GM19324 (cell line): ENCODE measurements around the gene SPTBN1.

Source experiments
- ATAC-seq: cut with Tn5 transposase; IDR thresholded peaks from one replicate; pipeline ENCODE4 v1.9.1; 2021; ENCODE audit warnings: mild to moderate bottlenecking, moderate library complexity; ENCODE audit not compliant: unreplicated experiment, low FRiP score

Gene SPTBN1

DNA sequence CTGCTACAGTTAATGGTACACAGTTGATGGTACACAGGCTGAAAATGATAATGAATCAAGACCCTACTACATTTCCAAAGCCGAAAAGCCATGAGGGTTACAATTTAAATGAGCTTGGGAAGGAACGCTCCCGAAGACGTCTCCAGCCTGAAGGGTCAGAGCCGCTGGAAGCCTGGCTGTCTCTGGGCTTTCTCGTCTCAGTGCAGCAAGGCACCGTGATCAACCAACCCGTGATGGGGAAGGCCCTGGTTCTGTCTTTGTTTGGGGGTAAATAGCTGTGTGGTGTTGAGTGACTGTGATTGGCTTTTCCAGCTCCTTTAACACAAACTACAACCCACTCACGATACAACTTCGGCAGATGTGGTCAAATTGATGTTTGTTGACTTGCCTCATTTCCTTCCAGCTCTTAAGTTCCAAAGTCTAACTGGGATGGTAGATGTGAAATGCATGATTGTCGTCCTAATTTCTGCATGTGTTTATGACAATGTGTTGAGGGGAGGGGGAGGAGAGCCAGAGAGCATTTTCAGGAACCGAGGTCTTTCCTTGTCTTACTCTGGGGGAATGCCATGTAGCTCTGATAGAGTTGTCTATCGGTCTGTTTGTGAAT, 207.4 kb downstream of the SPTBN1 start:
- ATAC-seq: no peak

DNA sequence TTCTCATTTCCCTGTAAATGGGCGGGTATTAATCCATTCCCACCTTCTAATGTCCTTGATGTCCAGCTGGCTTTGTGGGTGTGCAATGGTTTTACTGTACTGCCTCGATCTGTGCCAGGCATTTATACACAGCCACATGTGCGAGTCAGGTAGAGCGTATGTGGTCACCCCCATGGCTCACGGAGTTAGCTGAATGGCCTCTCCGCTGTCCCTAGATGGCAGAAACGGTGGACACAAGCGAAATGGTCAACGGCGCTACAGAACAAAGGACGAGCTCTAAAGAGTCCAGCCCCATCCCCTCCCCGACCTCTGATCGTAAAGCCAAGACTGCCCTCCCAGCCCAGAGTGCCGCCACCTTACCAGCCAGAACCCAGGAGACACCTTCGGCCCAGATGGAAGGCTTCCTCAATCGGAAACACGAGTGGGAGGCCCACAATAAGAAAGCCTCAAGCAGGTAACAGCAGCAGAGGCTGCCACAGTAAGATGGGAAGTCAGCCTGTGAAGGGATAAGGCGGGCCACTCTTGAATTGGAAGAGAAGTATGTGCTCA, 208.2 kb downstream of the SPTBN1 start:
- ATAC-seq: no peak

DNA sequence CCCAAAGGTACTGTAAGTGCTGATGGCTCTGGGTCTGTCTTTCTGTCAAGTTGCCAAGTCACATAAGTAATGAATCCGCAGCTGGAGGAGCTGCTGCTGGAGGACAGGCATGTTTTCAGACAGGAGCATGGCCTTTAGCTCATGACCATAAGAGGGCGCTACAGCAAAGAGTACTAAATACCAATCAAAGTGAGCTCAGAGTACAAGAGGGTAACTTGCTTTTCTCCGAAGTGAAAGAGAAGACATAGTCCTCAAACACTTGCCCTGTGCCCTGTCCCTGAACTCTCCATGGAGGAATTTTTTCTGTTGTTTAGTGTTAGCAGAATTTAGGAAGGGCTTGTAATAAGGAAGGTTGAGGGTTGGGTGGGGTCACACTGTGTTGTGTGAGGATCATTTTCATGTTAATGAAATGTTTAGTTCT, 209.3 kb downstream of the SPTBN1 start:
- no peak for ATAC-seq

DNA sequence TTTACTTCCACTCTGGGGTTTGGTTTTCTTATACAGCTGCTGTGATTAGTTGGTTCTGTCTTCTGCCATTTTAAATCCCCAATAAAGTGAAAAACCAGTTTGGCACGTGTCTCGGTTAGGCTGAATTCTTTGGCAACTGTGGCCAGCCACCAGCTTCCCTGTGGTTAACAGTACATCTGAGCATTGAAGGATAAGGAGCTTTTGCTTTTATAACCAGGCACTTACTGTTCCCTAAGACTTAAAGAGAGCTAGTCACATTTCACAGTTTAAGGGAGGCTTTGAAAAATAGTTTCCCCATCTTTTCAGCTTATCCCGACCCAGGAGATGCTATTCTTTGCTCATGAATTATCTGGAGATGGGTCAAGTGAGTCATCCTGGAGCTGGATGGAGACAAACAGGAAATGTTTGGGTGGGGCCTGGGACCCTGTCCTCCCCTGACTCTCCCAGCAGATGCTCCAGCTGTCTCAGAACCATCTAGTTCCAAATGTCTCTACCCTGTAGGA, 210.1 kb downstream of the SPTBN1 start:
- no peak for ATAC-seq

DNA sequence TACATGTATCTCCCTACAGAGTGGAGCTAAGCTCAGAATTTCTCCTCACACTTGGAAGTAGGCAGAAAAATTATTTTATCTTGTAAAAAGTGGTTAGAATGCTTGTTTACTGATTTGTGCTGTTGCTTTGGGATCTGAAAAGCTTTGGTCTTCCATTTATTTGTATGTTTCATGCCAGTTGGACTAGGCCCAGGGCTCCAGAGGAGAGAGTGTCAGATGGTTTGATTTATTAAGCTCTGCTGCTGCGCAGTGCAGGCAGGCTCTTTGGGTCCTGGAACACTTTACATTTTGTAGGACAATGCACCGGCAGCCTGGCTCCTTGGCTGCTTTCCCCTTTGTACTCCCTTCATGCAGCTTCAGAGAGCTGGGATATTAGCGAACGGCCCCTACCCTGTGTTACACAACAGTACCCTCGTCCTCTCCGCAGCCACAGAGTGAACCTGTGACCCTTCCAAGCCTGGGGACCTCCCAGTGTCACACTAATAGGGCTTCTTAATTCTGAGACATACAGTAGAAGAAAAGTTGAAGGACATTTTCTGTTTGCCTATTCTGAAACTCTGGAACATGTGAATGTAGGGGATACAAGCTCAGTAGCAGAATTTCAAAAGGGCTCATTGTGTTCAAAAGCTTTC, 210.6 kb downstream of the SPTBN1 start:
- no peak for ATAC-seq

DNA sequence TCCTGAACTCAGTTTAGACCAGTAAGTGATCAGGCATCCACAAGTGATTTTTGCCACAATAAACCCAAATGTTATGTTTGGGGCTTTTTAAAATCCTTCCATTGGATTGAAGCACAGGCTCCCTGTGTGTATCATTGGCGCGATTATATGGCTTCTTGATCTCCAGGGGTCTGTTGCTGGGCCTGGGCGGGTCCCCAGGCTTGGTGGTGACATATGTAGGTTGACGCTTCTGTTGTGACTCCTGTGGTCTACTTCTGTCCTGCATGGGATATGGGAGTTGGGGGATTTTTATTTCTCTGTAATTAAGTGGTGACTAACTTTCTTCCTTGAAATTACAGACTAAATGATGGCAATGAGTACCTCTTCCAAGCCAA, 211.1 kb downstream of the SPTBN1 start:
- no peak for ATAC-seq

DNA sequence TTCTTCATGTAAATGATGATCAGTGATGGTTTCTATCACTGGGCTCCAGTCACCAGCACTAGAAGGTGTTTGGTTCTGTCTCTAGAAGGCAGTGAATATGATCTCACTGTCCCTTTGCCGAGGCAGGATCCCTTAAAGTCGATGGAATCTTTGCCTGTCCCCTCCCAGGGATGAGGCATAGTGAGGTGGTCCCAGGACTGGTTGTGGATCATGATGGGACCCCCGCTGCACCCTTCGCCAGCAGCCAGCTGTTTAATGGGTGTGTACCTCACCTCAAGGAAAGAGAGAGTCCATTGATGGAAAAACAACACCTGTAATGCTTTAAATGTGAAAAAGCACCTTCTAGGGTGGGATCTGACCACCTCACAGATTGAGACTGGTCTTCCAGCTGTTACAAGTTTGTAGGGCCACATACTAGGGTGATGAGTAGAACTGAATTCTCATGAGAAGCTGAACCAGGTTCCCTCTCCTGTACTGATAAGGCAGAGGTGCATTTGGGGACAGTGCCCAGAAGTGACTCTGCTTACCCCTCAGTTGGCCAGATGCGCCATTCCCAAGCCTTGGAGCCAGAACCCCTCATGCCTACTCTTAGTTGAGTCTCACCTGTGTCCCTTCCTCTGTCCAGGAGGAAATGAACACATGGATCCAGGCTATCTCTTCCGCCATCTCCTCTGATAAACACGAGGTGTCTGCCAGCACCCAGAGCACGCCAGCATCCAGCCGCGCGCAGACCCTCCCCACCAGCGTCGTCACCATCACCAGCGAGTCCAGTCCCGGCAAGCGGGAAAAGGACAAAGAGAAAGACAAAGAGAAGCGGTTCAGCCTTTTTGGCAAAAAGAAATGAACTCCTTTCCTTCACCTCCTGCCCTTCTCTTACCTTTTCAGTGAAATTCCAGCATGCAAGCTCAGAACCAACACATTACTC, 211.9 kb downstream of the SPTBN1 start:
- ATAC-seq: no peak

DNA sequence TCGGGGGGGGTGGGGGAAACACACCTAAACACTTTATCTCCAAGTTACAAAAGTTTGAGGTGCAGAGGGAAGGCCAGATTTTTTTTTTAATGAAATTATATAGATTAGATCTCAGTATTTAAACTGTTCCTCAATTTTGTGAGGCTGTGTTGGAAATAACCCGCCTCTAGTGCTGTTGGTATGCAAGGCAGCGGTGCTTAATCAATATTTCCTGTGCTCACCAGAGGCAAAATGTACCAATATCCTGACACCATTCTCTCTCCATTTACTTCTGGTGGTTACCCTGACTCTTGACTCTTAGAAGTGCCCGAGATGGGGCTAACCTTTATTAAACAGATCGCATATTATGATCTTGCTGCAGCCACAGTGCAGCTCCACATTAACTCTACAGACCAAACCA, 212.6 kb downstream of the SPTBN1 start:
- ATAC-seq: no peak

DNA sequence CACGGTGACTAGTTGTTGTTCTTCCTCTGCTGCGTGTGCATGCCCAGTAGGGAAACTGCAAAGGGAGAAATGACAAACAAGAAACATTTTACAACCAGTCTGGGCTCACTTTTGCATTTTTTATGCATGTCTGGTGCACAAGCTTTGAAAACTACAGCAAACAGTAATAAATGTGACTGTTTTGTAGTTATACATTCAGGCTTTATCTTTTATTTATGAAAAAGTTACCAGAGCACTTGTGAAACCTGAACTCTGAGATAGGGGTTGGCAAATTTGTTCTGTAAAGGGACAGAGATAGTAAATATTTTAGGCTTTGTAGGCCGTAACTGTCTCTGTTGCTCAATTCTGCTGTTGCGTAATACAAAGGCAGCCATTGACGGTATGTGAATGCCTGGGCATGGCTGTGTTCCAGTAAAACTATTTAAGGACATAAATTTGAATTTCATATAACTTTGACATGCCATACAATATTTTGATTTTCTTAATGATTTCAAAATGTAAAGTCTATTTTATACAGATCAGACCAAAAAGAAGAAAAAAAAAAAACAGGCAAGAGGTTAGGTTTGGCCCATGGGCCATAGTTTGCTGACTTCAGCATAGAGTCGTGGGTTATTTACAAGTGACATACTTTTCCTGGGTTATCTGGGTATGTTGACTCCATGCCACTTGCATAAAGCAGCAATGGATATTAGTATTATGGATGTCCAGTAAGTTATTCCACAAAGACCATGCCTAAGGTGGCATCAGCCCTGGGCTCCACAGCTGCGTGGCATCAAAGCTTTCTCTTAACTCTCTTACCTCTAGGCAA, 213.8 kb downstream of the SPTBN1 start:
- no peak for ATAC-seq

DNA sequence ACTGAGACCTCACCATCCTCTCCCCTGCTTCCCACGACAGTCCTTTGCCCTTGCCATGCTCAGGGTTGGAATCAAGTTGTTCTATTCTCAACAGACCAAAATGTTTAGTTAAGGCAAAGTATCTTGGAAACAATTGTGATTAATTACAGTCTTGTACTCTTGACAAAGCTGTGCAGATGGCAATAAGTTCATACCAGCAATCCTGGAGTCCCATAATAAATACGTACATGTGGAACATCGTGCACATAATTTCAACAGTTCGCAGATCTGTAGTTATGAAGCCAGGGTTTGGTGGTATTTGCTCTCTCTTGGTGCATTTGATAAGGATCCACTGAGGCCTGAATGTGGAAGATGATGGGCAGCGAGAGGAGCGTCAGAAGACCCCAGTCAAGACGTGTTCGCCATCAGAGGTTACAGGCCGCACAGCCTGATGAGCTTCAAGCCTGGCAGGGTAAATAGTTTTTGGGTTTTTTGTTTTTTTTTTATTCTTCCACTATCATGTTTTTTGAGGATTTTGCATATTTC, 214.4 kb downstream of the SPTBN1 start:
- ATAC-seq: no peak

DNA sequence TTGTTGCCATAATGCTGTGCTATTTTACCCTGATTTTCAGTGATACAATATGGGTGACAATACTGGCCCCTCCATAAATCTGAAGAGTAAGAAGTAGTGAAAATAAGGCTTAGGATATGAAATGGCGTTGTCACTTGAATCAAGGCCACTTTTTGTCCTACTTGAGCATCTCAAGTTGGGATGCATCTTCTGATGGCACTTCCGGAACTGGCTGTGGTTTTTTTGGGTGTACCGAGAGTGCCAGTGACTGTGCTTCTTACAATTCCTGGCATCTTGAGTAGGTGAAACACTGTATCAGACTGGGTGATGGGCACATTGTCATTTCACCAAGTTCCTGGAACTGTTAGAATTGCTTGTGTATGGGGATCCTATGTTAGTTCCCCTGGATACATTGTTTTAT, 214.9 kb downstream of the SPTBN1 start:
- ATAC-seq: no peak

DNA sequence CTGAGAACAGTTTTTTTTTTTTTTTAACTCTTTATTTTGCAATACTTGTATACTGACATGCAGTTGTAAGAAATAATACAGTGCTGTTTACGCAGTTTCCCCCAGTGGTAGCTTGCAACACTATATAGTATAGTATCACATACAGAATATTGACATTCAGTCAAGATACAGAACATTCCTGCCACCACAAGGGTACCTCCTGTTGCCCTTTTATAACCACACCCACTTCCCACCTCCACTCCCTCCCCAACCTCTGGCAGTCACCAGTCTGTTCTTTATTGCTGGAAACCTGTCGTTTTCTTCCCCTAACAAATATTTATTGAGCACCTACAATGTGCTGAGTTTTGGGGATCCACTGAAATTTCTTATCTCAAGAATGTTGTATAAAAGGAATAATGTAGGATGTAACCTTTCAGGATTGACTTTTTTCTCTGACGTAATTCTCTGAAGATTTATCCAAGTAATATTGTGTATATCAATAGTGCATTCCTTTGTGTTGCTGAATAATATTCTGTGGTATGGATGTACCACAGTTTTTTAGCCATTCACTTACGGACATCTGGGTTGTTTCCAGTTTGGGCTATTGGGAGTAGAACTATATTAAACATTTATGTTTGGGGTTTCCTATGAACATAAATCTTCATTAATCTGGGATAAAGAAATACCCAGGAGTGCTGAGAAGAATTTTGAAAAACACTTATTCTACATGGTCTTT, 215.9 kb downstream of the SPTBN1 start:
- no peak for ATAC-seq

DNA sequence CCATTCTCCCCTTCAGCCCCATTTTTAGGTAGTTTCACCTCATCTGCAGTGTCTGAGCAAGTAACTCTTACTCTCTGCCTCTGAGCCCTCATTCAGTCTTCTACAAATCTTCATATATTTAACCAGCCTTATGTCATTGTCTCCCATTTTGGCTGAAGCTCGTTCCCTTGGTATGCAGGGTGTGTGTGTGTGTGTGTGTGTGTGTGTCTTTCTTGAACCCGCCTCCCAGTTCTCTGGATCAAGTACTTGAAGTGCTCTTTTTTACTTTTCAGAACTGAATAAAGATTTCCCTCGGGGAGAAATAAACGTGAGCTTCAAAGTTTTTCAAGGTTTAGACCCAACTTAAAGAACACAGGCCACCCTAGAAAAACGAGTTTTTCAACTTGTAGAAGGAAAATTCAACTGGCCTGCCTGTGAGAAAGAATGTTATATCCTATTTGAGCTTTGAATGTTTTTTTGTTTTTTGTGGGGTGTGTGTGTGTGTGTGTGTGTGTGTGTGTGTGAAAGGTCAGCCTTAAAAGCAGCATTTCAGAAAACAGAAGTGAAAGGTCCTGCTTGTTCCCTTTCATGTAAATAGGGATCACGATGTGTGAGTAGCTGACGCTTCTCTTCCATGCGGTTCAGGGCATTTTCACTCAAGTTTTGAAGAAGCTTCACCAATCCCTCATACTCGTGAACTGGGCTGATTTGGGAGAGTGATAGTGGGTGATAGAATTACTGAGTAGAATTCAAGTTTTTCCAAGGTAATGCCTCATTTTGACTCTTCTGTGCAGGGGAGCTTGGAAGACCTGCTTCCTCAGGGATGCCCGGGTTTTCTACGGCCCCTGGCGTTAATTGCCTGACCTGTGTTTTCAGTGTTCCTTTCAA, 216.7 kb downstream of the SPTBN1 start:
- ATAC-seq: no peak

DNA sequence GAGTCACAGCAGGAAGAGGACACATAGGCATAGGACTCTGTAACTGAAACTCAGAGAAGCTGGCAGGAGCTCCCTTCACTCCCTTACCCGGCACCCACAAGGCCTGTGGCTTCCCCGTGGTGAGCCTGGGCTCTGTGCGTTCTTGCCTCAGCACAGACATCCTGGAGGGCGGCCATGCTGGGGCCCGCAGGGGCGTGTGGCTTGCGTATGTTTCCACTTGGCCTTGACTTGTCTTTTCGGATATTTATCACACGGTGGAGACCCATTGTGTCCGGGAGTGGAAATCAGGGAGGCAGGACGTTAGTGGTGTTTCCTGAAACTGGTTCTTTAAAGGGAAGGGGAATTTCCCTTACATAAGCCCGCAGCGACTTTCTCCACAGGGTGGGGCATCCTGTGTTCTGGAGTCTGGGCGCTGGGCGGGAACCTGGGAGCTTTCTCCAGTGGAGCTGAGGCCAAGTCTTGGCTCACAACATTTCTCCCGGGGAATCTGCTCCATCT, 217.4 kb downstream of the SPTBN1 start:
- no peak for ATAC-seq

DNA sequence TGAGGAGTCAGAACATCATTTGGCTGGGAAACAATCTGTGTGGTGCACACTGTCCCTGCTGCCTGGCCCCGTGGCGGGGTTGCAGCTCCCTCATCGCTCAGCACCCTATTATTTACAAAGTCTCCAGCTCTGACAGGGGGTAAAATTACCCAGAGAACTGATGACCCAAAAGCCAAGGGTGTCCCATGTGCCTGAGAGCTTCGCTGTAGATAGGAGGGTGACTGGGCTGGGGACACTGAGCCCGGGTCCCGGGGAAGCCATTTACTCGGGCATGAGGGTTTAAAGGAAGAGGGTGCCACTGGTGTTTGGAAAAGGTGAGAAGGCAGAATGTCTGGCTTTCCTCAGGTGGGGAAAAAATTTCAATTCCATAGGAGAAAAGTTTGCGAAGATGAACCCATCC, 219.2 kb downstream of the SPTBN1 start:
- no peak for ATAC-seq

DNA sequence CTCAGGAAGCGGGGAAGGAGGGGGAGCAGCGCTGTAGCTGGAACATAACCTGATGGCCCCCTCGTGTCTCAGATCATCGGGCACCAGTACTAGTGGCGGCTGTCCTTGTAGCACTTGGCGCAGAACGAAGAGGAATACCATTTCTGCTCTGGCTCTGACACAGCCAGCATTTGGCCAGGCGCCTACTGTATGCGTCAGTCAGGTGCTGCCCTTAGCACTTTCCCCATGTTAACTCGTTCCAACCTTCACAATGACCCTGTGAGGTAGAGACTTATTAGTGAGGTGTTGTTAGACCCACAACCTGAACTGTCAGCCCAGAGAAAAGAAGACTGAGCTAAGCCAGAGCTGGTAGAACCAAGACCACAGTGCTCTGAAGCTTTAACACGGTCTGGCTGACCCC, 219.6 kb downstream of the SPTBN1 start:
- no peak for ATAC-seq

DNA sequence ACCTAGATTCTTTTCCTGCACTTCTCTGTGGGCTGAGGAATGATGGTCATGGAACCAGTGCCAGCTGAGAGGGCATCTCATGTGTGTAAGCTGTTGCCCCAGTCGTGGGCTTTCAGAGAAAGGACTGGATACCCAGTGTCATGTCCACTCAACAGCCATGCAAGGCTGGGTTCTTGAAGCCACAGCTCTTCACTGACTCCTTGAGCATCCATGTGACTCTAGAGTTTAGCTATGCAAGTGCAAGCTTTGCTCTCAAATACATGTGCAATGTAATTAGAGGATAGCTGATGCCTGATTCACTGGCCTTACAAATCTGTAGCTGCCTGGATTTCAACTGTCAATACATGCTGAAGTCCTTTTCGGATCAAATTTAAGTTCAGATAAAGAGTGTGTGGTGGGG, 220.5 kb downstream of the SPTBN1 start:
- no peak for ATAC-seq

DNA sequence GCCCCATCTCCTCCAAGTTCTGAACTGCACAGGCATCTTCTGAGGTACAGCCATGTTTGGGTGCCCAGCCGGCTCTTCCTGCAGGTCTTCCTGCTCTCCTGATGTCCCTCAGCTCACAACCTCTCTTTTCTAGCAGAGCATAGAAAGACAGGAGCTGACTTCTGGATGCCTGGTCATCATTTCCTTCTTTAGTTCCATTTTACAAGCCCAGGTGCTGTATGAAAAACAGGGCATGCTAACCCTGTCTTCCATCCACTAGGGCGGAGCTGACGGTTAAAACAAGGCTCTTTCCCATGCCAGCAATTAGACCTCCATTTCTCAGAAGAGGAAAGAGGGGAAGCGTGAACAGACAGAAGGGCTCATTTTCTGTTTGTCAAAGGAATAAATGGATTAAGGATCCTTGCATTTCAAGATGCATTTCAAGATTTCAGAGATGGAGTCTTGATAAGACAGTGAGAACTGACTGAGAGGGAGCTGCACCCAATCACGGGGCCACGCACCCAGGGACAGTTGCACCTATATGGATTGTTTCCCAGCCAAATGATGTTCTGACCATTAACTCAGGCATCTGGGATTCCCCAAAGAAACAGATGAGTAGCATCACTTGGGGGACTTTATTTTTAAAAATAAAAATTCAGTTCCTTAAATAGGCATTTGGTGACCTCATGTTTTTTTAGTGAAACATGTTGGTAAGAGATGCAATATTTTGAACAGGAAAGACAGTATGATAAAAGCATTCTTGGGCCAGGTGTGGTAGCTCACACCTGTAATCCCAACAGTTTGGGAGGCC, 221.5 kb downstream of the SPTBN1 start:
- ATAC-seq: no peak
